SU-DHL-6 (cell line): ENCODE results near the gene ERVFRD-1.

Experiments
- EZH2phosphoT487 ChIP-seq: fragments of 200-600 bp; sonication (generic), shearing (Covaris generic); conservative IDR thresholded peaks from 2 replicates; pipeline ENCODE4 v1.6.1; 2018; ENCODE audit warnings: mild to moderate bottlenecking, antibody characterized with exemption, low read length, moderate library complexity, mixed read lengths
- TF ChIP-seq, protein P1 (sequence below): fragments of 200-600 bp; sonication (generic); IDR thresholded peaks from one replicate; pipeline ENCODE4 v1.5.1; 2017; ENCODE audit warnings: antibody characterized with exemption, mild to moderate bottlenecking, low read length, moderate library complexity; ENCODE audit not compliant: insufficient read depth, poor library complexity, severe bottlenecking

DNA sequence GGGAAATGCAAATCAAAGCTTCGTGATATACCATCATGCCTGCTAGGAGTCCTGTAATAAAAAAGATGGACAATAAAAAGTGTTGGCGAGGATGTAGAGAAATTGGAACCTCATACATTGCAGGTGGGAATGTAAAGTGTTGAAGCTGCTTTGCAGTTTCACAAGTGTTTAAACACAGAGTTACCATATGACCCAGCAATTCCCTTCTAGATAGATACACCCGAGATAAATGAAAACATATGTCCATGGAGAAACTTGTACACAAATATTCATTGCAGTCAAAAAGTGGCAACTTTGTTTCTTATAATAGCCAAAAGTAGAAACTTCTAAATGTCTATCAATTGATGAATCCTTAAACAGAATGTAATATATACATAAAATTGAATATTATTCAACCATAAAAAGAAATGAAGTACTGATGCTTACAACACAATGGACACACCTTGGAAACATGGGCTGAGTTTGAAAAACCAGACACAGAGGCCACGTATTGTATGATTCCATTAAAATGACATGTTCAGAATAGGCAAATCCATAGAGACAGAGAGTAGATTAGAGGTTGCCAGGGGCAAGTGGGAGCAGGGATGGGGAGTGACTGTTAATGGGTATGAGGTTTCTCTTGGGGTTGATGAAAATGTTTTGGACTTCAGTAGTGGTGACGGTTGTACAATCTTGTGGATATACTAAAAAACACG is 20.8 kb upstream of the ERVFRD-1 start:
- TF ChIP-seq, protein P1, sequence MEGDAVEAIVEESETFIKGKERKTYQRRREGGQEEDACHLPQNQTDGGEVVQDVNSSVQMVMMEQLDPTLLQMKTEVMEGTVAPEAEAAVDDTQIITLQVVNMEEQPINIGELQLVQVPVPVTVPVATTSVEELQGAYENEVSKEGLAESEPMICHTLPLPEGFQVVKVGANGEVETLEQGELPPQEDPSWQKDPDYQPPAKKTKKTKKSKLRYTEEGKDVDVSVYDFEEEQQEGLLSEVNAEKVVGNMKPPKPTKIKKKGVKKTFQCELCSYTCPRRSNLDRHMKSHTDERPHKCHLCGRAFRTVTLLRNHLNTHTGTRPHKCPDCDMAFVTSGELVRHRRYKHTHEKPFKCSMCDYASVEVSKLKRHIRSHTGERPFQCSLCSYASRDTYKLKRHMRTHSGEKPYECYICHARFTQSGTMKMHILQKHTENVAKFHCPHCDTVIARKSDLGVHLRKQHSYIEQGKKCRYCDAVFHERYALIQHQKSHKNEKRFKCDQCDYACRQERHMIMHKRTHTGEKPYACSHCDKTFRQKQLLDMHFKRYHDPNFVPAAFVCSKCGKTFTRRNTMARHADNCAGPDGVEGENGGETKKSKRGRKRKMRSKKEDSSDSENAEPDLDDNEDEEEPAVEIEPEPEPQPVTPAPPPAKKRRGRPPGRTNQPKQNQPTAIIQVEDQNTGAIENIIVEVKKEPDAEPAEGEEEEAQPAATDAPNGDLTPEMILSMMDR: no peak
- no peak for TF ChIP-seq EZH2phosphoT487
